HUES48 (cell line): ENCODE results near the gene CCDC18.
A peak's percentile ranks its signal among the peaks of the same experiment; 100 is the strongest.
"Not testable (repeated sequence)": the region's sequence is repeated elsewhere in the genome, so short reads cannot be mapped to it uniquely, and the experiment has no call there.

Experiments
- H3K27ac ChIP-seq: one replicate; pipeline ENCODE4 v1.7.0; 2013; ENCODE audit warnings: low read depth, low read length, inconsistent platforms
- H3K27me3 ChIP-seq: 2 replicates; pipeline ENCODE4 v1.6.1; 2013; ENCODE audit warnings: mild to moderate bottlenecking, low read length; ENCODE audit not compliant: control insufficient read depth, insufficient read depth
- H3K36me3 ChIP-seq: 2 replicates; pipeline ENCODE4 v1.6.1; 2013; ENCODE audit warnings: low read length; ENCODE audit not compliant: control insufficient read depth, insufficient read depth
- H3K4me1 ChIP-seq: 2 replicates; pipeline ENCODE4 v1.6.1; 2013; ENCODE audit warnings: mild to moderate bottlenecking, low read length; ENCODE audit not compliant: control insufficient read depth, insufficient read depth
- H3K4me3 ChIP-seq: 2 replicates; pipeline ENCODE4 v1.5.1; 2013; ENCODE audit warnings: mild to moderate bottlenecking, low read depth, low read length
- H3K9ac ChIP-seq: 2 replicates; pipeline ENCODE4 v1.6.1; 2013; ENCODE audit warnings: mild to moderate bottlenecking, low read depth, low read length, moderate library complexity
- H3K9me3 ChIP-seq: 2 replicates; pipeline ENCODE4 v1.6.1; 2013; ENCODE audit warnings: low read length; ENCODE audit not compliant: control insufficient read depth, insufficient read depth

CCDC18 gene

GRCh38 chr1:93205892-93206566 is 25.5 kb downstream of the CCDC18 start:
- Histone ChIP-seq H3K36me3 (peaks cover 78% of the 10 kb centered on the region), H3K27me3 (no peaks in the 10 kb centered on the region), H3K4me1 (no peaks in the 10 kb centered on the region), H3K27ac (no peak overlapping the region), H3K4me3 (no peak overlapping the region), H3K9ac (no peak overlapping the region), H3K9me3 (no peaks in the 10 kb centered on the region)

DNA sequence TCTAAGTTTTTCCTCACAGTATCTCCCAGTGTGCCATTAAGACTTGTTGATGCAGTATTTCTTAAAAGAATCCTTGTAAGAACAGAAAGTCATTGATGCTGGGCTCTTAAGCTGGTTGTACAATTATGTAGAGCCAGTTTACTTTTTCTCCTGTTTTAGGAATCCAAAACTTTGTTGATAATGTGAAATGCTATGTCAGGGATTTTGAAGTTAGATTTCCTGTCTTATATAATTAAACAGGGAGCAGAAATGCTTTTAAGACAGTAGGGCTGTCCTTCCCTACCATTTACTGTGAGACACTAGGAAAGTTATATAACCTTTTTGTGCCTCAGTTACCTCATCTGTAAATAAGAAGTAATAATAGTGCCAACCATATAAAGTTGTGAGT is 26.0 kb downstream of the CCDC18 start:
- Histone ChIP-seq H3K36me3 (peaks cover 80% of the 10 kb centered on the region), H3K27ac (no peak overlapping the region)

GRCh38 chr1:93207211-93207610 is 26.7 kb downstream of the CCDC18 start:
- Histone ChIP-seq H3K36me3 (peaks cover 80% of the 10 kb centered on the region), H3K27ac (no peak overlapping the region), H3K9ac (no peak overlapping the region), H3K9me3 (no peaks in the 10 kb centered on the region), H3K4me1 (no peaks in the 10 kb centered on the region), H3K4me3 (no peak overlapping the region), H3K27me3 (no peaks in the 10 kb centered on the region)

More for the DNA sequence above, 26.0 kb downstream of the CCDC18 start:
- no peaks in the 10 kb centered on the region for H3K4me1 ChIP-seq
- no peaks in the 10 kb centered on the region for H3K9me3 ChIP-seq
- no peaks in the 10 kb centered on the region for H3K27me3 ChIP-seq
- H3K4me3 ChIP-seq, result no peak overlapping the region
- H3K9ac ChIP-seq, result no peak overlapping the region

GRCh38 chr1:93215322-93215721 is 34.8 kb downstream of the CCDC18 start:
- H3K9me3 ChIP-seq, result no peaks in the 10 kb centered on the region
- H3K36me3 ChIP-seq, result peaks cover 83% of the 10 kb centered on the region
- H3K4me1 ChIP-seq, result no peaks in the 10 kb centered on the region
- no peak overlapping the region for H3K4me3 ChIP-seq
- no peaks in the 10 kb centered on the region for H3K27me3 ChIP-seq
- no peak overlapping the region for H3K27ac ChIP-seq
- no peak overlapping the region for H3K9ac ChIP-seq

DNA sequence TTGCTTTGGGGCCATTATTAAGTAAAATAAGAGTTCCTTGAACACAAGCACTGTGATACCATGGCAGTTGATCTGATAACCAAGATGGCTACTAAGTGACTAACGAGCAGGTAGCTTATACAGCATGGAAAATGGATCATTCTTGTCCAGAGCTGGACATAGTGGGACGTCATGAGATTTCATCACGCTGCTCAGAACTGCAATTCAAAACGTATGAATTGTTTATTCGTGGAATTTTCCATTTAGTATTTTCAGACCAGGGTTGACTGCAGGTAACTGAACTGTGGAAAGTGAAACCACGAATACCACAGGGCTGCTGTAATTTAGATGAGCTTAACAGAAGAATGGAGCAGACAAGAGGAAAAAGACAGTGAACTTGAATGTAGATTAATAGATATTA is 38.9 kb downstream of the CCDC18 start:
- Histone ChIP-seq H3K36me3 (peaks cover 91% of the 10 kb centered on the region), H3K4me1 (no peaks in the 10 kb centered on the region), H3K9ac (no peak overlapping the region), H3K9me3 (no peaks in the 10 kb centered on the region), H3K4me3 (no peak overlapping the region), H3K27me3 (no peaks in the 10 kb centered on the region), H3K27ac (no peak overlapping the region)

- H3K4me3 ChIP-seq, H3K4me1 ChIP-seq, H3K9me3 ChIP-seq, H3K27me3 ChIP-seq, H3K9ac ChIP-seq, H3K27ac ChIP-seq: not testable (repeated sequence)
- peaks cover 92% of the 10 kb centered on the region for H3K36me3 ChIP-seq
Observed at GRCh38 chr1:93220716-93221115, 40.2 kb downstream of the CCDC18 start.

GRCh38 chr1:93221913-93222312 is 41.4 kb downstream of the CCDC18 start:
- no peaks in the 10 kb centered on the region for H3K27me3 ChIP-seq
- H3K27ac ChIP-seq, result no peak overlapping the region
- no peaks in the 10 kb centered on the region for H3K9me3 ChIP-seq
- no peak overlapping the region for H3K4me3 ChIP-seq
- no peak overlapping the region for H3K9ac ChIP-seq
- peaks cover 97% of the 10 kb centered on the region for H3K36me3 ChIP-seq
- H3K4me1 ChIP-seq, result no peaks in the 10 kb centered on the region

DNA sequence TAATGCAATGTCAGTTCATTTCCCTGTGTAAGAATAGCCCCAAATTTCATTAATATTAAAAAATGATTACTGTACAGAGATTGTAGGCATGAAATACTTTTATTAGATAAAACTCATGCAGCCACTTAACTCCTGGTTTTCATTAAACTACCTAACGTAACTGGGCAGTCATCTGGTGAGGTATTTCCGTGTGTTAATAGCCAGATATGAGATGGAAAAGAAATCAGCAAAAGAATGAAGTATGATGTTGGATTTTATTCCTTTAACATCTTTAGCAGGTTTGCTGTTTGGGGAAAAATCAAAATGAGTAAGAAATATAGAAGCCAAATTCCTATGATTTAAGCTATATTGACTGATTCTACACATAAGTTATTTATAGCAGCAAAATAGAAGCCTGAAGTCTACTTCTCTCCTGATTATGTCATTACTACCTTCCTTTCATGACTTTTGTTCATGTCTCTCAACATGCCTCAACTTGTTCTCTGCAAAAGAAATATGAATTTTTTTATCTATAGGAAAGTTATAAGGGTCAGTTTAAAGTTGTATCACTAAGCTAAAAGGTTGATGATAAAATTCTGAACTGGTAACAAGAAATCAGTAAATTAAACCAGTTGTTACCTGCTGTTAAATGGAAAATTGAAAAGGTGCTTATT is 42.6 kb downstream of the CCDC18 start:
- Histone ChIP-seq H3K27me3 (no peaks in the 10 kb centered on the region), H3K36me3 (peaks cover 92% of the 10 kb centered on the region), H3K9me3 (no peaks in the 10 kb centered on the region), H3K9ac (no peak overlapping the region), H3K4me3 (no peak overlapping the region), H3K4me1 (no peaks in the 10 kb centered on the region), H3K27ac (no peak overlapping the region)

DNA sequence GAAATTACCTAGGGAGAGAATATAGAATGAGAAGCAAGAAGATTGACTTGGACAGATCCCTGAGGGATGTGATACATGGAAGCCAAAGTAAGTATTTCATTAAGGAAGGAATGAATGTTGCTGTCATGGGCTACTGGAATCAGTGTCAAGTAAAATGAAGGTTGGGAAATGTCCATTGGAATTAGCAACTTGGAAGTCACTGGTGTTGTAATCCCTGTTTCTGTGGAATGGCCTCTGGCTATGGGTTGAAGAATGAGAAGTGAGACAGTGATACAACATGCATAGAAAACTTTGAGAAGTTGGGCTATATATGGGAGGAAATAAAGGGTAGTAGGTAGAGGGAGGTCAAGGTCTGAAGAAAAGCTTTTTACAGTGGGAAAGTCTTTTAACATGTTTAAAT is 54.7 kb downstream of the CCDC18 start:
- Histone ChIP-seq H3K9me3 (peaks cover 18% of the 10 kb centered on the region; the same call in 1 of the 2 replicates), H3K36me3 (peaks cover 46% of the 10 kb centered on the region)

GRCh38 chr1:93237021-93237420 is 56.5 kb downstream of the CCDC18 start:
- no peak overlapping the region for H3K9ac ChIP-seq
- H3K4me1 ChIP-seq, result peaks cover 24% of the 10 kb centered on the region
- H3K9me3 ChIP-seq, result peaks cover 18% of the 10 kb centered on the region
- H3K27me3 ChIP-seq, result no peaks in the 10 kb centered on the region
- no peak overlapping the region for H3K4me3 ChIP-seq
- no peak overlapping the region for H3K27ac ChIP-seq
- H3K36me3 ChIP-seq, result peaks cover 48% of the 10 kb centered on the region

More for the DNA sequence above, 54.7 kb downstream of the CCDC18 start:
- Histone ChIP-seq H3K27ac (no peak overlapping the region), H3K4me3 (no peak overlapping the region), H3K27me3 (no peaks in the 10 kb centered on the region), H3K9ac (no peak overlapping the region; the same call in 1 of the 2 replicates), H3K4me1 (peaks cover 24% of the 10 kb centered on the region)

GRCh38 chr1:93238425-93238824 is 57.9 kb downstream of the CCDC18 start:
- Histone ChIP-seq H3K27ac (peak overlapping the region; percentile 33), H3K36me3 (peaks cover 49% of the 10 kb centered on the region), H3K9me3 (peaks cover 29% of the 10 kb centered on the region), H3K4me1 (peaks cover 24% of the 10 kb centered on the region), H3K9ac (no peak overlapping the region), H3K27me3 (no peaks in the 10 kb centered on the region), H3K4me3 (peak overlapping the region; percentile 26; the same call in 1 of the 2 replicates)
